ENCODE data around the gene MT3.

The MT3 gene

DNA sequence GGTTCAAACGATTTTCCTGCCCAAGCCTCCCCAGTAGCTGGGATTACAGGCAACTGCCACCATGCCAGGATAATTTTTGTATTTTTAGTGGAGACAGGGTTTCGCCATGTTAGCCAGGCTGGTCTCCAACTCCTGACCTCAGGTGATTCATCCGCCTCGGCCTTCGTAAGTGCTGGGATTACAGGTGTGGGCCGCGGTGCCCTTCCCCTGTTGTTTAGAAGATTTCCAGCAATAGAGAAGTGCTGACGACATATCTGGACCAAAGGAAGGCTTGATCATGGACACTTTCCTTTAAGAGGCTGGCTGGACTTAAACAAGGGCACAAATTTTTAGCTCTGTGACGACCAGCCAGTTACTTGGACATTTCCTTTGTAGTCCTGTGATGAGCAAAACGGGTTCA, 41.9 kb downstream of the MT3 start:
- TF ChIP-seq SIN3A (IDR thresholded peaks at IDR 0.05; ENCODE audit: borderline replicate concordance, insufficient read depth, low read length) (no peak), POLR2AphosphoS5 (IDR thresholded peaks at IDR 0.05; ENCODE audit: low read depth, low read length) (no peak), FOXP2 (optimal IDR thresholded peaks at IDR 0.05; ENCODE audit: borderline replicate concordance, extremely low read depth, extremely low read length, insufficient read depth) (no peak), TAF1 (IDR thresholded peaks at IDR 0.05; ENCODE audit: borderline replicate concordance, insufficient read depth, low read length) (no peak)
- TF ChIP-seq, protein P1, sequence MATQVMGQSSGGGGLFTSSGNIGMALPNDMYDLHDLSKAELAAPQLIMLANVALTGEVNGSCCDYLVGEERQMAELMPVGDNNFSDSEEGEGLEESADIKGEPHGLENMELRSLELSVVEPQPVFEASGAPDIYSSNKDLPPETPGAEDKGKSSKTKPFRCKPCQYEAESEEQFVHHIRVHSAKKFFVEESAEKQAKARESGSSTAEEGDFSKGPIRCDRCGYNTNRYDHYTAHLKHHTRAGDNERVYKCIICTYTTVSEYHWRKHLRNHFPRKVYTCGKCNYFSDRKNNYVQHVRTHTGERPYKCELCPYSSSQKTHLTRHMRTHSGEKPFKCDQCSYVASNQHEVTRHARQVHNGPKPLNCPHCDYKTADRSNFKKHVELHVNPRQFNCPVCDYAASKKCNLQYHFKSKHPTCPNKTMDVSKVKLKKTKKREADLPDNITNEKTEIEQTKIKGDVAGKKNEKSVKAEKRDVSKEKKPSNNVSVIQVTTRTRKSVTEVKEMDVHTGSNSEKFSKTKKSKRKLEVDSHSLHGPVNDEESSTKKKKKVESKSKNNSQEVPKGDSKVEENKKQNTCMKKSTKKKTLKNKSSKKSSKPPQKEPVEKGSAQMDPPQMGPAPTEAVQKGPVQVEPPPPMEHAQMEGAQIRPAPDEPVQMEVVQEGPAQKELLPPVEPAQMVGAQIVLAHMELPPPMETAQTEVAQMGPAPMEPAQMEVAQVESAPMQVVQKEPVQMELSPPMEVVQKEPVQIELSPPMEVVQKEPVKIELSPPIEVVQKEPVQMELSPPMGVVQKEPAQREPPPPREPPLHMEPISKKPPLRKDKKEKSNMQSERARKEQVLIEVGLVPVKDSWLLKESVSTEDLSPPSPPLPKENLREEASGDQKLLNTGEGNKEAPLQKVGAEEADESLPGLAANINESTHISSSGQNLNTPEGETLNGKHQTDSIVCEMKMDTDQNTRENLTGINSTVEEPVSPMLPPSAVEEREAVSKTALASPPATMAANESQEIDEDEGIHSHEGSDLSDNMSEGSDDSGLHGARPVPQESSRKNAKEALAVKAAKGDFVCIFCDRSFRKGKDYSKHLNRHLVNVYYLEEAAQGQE (IDR thresholded peaks at IDR 0.05; ENCODE audit: insufficient read depth in 1 of 2, low read depth in 2 of 2, low read length in 2 of 2), result no peak

DNA sequence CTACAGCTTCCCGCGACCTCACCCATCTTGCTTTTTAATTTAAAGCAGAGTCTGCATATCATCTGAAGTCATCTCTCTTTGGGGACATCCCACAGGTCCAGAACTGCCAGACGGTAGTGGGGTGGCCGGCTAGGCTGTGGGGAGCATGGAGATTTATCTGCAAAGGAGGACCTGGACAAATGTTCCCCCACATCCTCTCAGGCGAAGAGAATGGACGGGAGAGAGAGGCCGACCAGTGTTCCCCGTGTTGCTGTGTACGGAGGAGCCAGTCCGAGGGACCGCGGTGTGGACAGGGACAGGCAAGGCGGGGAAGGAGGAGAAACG, 42.5 kb downstream of the MT3 start:
- TF ChIP-seq SIN3A (IDR thresholded peaks at IDR 0.05; ENCODE audit: borderline replicate concordance, insufficient read depth, low read length), result no peak
- TF ChIP-seq FOXP2 (optimal IDR thresholded peaks at IDR 0.05; ENCODE audit: borderline replicate concordance, extremely low read depth, extremely low read length, insufficient read depth), result no peak
- TF ChIP-seq, protein P1 (IDR thresholded peaks at IDR 0.05; ENCODE audit: insufficient read depth in 1 of 2, low read depth in 2 of 2, low read length in 2 of 2), result no peak

DNA sequence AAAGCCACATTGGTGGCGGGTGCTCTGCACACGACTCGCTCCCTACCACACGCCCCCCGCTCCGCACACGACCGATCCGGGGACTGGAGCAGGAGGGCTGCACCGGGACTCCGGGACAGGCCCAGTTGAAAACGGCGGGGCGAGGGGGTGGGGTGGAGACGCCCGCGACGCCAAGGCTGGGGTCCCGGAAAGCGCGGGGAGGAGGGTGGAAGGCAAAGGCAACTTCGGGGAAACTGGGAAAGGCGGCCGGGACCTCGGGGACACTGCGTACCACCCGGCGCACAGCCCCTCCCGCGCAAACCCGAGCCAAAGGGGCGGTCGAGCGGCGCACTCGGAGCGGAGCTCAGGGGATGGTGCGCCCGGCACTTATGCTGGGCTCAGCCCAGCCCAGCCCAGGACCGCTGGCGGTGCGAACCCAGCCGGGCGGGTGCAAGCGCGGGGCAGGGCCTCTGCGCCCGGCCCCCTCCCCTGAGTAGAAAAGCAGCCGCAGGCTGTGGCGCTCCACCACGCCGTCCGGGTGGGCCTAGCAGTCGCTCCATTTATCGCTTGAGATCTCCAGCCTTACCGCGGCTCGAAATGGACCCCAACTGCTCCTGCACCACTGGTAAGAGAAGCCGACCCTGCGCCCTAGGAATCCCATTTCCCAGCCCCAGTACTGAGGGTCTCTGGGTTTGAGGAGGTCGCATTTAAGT, 43.0 kb downstream of the MT3 start, which contains the start of gene MT1M:
MT1M (plus strand) TSS at position 504 of the 692 bp plus-strand sequence; CDS start at position 577, 73 bp downstream.
- TF ChIP-seq TAF1 (IDR thresholded peaks at IDR 0.05; ENCODE audit: borderline replicate concordance, insufficient read depth, low read length), result no peak
- TF ChIP-seq SIN3A (IDR thresholded peaks at IDR 0.05; ENCODE audit: borderline replicate concordance, insufficient read depth, low read length), result no peak
- TF ChIP-seq, protein P1 (IDR thresholded peaks at IDR 0.05; ENCODE audit: insufficient read depth in 1 of 2, low read depth in 2 of 2, low read length in 2 of 2), result no peak
- no peak for TF ChIP-seq FOXP2 (optimal IDR thresholded peaks at IDR 0.05; ENCODE audit: borderline replicate concordance, extremely low read depth, extremely low read length, insufficient read depth)
- no peak for TF ChIP-seq POLR2AphosphoS5 (IDR thresholded peaks at IDR 0.05; ENCODE audit: low read depth, low read length)

DNA sequence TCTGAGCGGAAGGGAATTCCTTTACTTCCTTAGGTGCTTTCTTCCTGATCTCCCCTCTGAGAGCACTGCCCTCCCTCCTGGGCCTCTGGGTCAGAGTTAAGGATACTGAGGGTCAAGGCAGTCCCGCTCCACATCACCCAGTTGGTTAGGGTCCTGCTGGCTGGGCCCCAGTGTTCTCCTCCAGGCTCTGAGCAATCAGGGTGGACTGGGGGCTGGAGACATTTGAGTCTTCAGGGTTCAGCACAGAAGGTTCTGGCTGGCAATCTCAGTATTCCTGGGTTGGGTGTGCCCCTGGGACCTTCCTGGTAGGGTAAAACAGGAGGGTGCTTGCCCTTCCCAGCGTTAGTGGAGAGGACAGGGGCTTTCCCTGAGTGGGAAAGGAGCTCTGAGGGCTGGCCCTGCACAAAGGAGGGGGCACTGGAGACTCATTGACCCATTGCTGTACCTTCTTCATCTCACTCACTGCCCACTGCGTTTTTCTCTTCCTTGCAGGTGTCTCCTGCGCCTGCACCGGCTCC, 43.6 kb downstream of the MT3 start:
- TF ChIP-seq FOXP2 (optimal IDR thresholded peaks at IDR 0.05; ENCODE audit: borderline replicate concordance, extremely low read depth, extremely low read length, insufficient read depth) (no peak), SIN3A (IDR thresholded peaks at IDR 0.05; ENCODE audit: borderline replicate concordance, insufficient read depth, low read length) (no peak), POLR2AphosphoS5 (IDR thresholded peaks at IDR 0.05; ENCODE audit: low read depth, low read length) (no peak), TAF1 (IDR thresholded peaks at IDR 0.05; ENCODE audit: borderline replicate concordance, insufficient read depth, low read length) (no peak)
- TF ChIP-seq, protein P1 (IDR thresholded peaks at IDR 0.05; ENCODE audit: insufficient read depth in 1 of 2, low read depth in 2 of 2, low read length in 2 of 2), result no peak

All from PFSK-1 (cell line).